ENCODE data around the gene CACNA1F. TPM values are rescaled to one million over a fixed set of nuclear protein-coding genes. Genes with fewer than 3 reads are reported as not detected.

CACNA1F gene
- total RNA-seq, 2 experiments from 2014 or later, result 1.1 to 1.2 TPM

DNA sequence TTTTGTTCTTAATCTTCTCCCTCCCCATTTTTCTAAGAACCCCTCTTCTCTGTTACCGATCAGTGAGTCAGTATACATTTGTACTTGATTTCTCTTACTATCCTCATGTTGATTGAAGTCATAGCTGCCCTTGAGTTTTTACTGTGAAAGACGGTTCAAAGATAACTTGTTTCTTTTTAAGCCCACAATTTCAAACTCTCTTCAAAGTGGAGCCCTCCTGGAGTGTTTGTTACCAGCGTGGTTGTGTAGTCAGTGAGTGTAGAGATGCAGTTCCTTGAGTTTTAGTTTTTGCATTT lies 44.3 kb upstream of the CACNA1F start:
- H3K4me3 Mint-ChIP-seq, result peak overlapping the region; percentile 26
- intact Hi-C loops (cut with DNase I, micrococcal nuclease), result no loop called here
- Histone ChIP-seq H3K4me3 (ENCODE audit: low read length) (no peak overlapping the region), H3K27ac (ENCODE audit: low read depth in 1 of 2, low read length in 2 of 2) (no peak overlapping the region), H3K4me1 (ENCODE audit: insufficient read depth, low read length) (peaks cover 85% of the 10 kb centered on the region), H3K9me3 (ENCODE audit: control insufficient read depth in 1 of 2, insufficient read depth in 1 of 2, low read length in 2 of 2) (no peaks in the 10 kb centered on the region), H3K27me3 (ENCODE audit: control insufficient read depth in 1 of 2, insufficient read depth in 2 of 2, low read length in 2 of 2) (no peaks in the 10 kb centered on the region), H3K36me3 (ENCODE audit: insufficient read depth, low read length) (no peaks in the 10 kb centered on the region)
- TF ChIP-seq, protein P1, sequence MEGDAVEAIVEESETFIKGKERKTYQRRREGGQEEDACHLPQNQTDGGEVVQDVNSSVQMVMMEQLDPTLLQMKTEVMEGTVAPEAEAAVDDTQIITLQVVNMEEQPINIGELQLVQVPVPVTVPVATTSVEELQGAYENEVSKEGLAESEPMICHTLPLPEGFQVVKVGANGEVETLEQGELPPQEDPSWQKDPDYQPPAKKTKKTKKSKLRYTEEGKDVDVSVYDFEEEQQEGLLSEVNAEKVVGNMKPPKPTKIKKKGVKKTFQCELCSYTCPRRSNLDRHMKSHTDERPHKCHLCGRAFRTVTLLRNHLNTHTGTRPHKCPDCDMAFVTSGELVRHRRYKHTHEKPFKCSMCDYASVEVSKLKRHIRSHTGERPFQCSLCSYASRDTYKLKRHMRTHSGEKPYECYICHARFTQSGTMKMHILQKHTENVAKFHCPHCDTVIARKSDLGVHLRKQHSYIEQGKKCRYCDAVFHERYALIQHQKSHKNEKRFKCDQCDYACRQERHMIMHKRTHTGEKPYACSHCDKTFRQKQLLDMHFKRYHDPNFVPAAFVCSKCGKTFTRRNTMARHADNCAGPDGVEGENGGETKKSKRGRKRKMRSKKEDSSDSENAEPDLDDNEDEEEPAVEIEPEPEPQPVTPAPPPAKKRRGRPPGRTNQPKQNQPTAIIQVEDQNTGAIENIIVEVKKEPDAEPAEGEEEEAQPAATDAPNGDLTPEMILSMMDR (IDR thresholded peaks at IDR 0.05), result no peak
- H3K4me1 Mint-ChIP-seq (ENCODE audit: low read depth), result peaks cover 85% of the 10 kb centered on the region
- peak overlapping the region; percentile 87 for H3K27ac Mint-ChIP-seq
- no peaks in the 10 kb centered on the region for H3K9me3 Mint-ChIP-seq
- peaks cover 6% of the 10 kb centered on the region for H3K36me3 Mint-ChIP-seq (ENCODE audit: low read depth)
- ATAC-seq (ENCODE audit: poor library complexity), result no peak
- ChIA-PET CTCF (interaction anchor here (0.9 kb wide), 1 partner anchor 10 kb away, joined by 3 read pairs; no protein-coding TSS in a partner anchor), POLR2A (interaction anchor here (0.8 to 1.4 kb wide), 3 partner anchors 10 to 42 kb away, joined by 3 to 4 read pairs (median 3); partner anchors contain the start of gene CCDC22)
- no peaks in the 10 kb centered on the region for H3K27me3 Mint-ChIP-seq
- DNase-seq, result no peak

DNA sequence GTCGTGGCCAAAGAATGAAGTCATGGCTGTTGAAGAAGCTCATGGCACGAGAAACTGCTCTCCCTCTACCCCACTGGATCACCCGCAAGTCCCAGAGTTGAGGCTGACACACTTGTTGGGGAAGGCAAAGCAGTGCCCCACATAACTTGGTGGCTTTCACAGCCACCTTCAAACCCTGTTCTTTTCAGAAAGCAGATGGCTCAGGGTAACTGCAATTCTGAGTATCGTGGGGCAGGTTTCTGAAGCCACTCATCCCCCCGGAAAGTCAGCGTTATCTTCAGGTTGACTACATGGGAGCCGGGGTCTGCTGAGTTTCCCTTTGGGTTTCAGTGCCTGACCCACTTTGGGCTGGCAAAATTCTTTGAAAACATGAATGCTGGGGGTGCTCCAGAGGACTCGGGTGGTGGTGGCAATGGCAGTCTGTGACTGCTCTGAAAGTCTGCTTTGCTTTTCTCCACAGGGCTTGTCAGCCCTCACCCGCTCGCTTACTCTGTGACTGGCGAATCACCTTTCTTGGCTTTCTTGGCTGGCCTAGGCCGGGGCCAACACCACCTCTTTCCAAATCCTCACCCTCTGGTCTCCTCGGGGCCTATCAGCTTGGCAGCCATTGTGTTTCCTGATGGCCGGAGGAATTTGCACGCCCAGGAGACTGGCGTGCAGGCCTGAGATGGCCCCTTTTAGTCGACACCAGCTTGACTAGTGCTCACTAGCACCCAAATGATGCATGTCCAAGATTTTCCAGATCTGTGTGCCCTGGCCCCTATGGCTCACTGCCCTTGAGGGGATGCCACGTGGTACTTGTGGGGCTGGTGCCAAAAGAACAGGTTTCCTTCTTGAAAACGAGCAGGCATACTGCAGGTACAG lies 43.8 kb upstream of the CACNA1F start:
- Mint-ChIP-seq H3K4me1 (ENCODE audit: low read depth) (peaks cover 85% of the 10 kb centered on the region), H3K27ac (peak overlapping the region; percentile 87), H3K4me3 (peak overlapping the region; percentile 26), H3K36me3 (ENCODE audit: low read depth) (no peaks in the 10 kb centered on the region), H3K27me3 (no peaks in the 10 kb centered on the region), H3K9me3 (no peaks in the 10 kb centered on the region)
- Histone ChIP-seq H3K4me1 (ENCODE audit: insufficient read depth, low read length) (peaks cover 89% of the 10 kb centered on the region), H3K27ac (ENCODE audit: low read depth in 1 of 2, low read length in 2 of 2) (peak overlapping the region; percentile 5 to 13), H3K4me3 (ENCODE audit: low read length) (no peak overlapping the region), H3K9me3 (ENCODE audit: control insufficient read depth in 1 of 2, insufficient read depth in 1 of 2, low read length in 2 of 2) (no peaks in the 10 kb centered on the region), H3K36me3 (ENCODE audit: insufficient read depth, low read length) (no peaks in the 10 kb centered on the region), H3K27me3 (ENCODE audit: control insufficient read depth in 1 of 2, insufficient read depth in 2 of 2, low read length in 2 of 2) (no peaks in the 10 kb centered on the region)
- ChIA-PET CTCF (interaction anchor here (0.9 kb wide), 1 partner anchor 11 kb away, joined by 3 read pairs; no protein-coding TSS in a partner anchor), POLR2A (interaction anchor here (0.8 to 1.4 kb wide), 3 partner anchors 11 to 41 kb away, joined by 3 to 4 read pairs (median 3); partner anchors contain the start of gene CCDC22)
- TF ChIP-seq, protein P1 (IDR thresholded peaks at IDR 0.05), result no peak
- ATAC-seq (ENCODE audit: poor library complexity) (no peak), DNase-seq (no peak)
- intact Hi-C loops (cut with DNase I, micrococcal nuclease), result no loop called here

DNA sequence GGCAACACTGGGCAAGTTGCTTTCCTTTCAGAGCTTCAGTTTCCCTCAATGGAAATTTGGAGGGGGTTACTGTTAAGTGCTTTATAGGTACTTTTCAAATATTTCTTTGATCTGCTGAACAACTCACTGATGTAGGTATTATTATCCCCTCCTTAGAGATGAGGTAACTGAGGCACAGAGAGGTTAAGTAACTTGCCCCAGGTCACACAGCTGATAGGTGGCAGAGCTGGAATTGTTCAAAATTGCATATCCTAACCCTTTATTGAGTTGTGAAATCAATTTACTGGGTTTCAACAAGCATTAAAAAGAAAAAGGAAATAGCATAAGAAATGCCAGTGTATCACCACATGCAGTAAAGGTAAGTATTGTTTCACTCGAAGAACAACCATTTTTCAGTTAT lies 43.1 kb upstream of the CACNA1F start:
- H3K27ac ChIP-seq (ENCODE audit: low read depth in 1 of 2, low read length in 2 of 2), result peak overlapping the region; percentile 1 to 5
- peaks cover 88% of the 10 kb centered on the region for H3K4me1 Mint-ChIP-seq (ENCODE audit: low read depth)
- H3K4me1 ChIP-seq (ENCODE audit: insufficient read depth, low read length), result peaks cover 90% of the 10 kb centered on the region
- TF ChIP-seq, protein P1 (IDR thresholded peaks at IDR 0.05), result no peak
- no peaks in the 10 kb centered on the region for H3K36me3 Mint-ChIP-seq (ENCODE audit: low read depth)
- ChIA-PET POLR2A (interaction anchor here (0.7 to 1.4 kb wide), 3 partner anchors 18 to 34 kb away, joined by 3 to 4 read pairs (median 3); no protein-coding TSS in a partner anchor), CTCF (no interaction called here)
- no peaks in the 10 kb centered on the region for H3K9me3 ChIP-seq (ENCODE audit: control insufficient read depth in 1 of 2, insufficient read depth in 1 of 2, low read length in 2 of 2)
- no peaks in the 10 kb centered on the region for H3K27me3 ChIP-seq (ENCODE audit: control insufficient read depth in 1 of 2, insufficient read depth in 2 of 2, low read length in 2 of 2)
- peak overlapping the region; percentile 87 for H3K27ac Mint-ChIP-seq
- intact Hi-C loops (cut with DNase I, micrococcal nuclease), result no loop called here
- no peaks in the 10 kb centered on the region for H3K27me3 Mint-ChIP-seq
- no peak overlapping the region for H3K4me3 ChIP-seq (ENCODE audit: low read length)
- DNase-seq (no peak), ATAC-seq (ENCODE audit: poor library complexity) (no peak)
- H3K4me3 Mint-ChIP-seq, result no peak overlapping the region
- peaks cover 2% of the 10 kb centered on the region for H3K36me3 ChIP-seq (ENCODE audit: insufficient read depth, low read length)
- no peaks in the 10 kb centered on the region for H3K9me3 Mint-ChIP-seq

Data from CD4-positive, alpha-beta T cell (primary cell).